ENCODE results near the gene SORCS3.

The SORCS3 gene

DNA sequence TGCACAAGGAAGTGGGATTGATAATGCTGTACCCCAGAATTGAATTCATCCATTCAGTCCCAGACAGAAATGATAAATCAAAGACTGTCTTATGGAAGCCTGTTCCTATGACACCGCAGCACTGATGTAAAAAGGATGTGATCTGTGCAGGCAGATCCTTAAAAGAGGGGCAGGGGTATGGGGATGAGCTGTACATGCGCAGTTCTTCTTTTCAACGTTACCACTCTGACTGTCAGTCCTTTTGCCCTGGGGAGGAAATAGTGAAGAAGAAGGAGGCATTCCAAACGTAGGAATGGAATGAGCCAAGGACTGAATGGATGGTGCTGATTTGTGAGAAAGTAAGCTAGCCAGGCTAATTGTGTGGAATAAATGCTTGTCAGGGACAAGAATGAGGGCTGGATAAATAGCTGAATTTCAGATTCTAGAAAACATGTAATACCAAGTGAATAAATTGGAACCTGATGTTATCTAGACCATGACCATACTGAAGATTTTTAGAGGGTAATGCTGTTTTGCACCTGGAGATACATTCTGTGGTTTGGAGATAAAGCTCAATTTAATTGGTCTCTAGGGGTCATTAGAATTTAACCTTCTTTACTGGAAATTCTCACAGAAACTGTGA lies 509.3 kb downstream of the SORCS3 start:
- TF ChIP-seq TAF1 (IDR thresholded peaks at IDR 0.05; ENCODE audit: low read depth, low read length) (no peak), POLR2AphosphoS5 (IDR thresholded peaks at IDR 0.05; ENCODE audit: low read depth, low read length) (no peak), PAX5 (IDR thresholded peaks at IDR 0.05; ENCODE audit: insufficient read depth, low read length, severe bottlenecking) (no peak), POU2F2 (IDR thresholded peaks at IDR 0.05; ENCODE audit: low read depth, low read length) (no peak), SPI1 (IDR thresholded peaks at IDR 0.05; ENCODE audit: low read depth, low read length) (no peak), POLR2A (IDR thresholded peaks at IDR 0.05; ENCODE audit: low read depth, low read length) (no peak)
- no peak for FAIRE-seq
- no peak for DNase-seq (ENCODE audit: insufficient read length, low spot score)

DNA sequence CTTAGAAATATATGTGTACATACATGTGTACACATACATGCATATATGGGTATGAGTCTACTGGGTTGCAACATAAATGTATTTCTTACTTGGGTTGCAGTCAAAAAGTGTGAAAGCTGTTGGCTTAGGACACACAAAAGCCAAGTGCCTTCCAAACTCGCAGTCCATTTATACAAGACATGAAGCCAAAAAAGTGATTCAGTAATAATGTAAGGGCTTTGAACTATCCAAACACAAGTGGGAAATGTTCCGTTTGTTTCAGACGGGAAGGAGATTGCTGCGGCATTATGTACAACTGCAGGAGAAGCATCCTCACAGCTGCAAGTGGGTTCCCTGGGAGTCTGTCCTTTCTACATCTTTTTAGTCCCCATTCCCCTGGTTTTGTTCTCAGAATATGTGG lies 513.6 kb downstream of the SORCS3 start:
- no peak for FAIRE-seq
- DNase-seq (ENCODE audit: insufficient read length, low spot score) = no peak
- TF ChIP-seq PAX5 (IDR thresholded peaks at IDR 0.05; ENCODE audit: insufficient read depth, low read length, severe bottlenecking) (no peak), TAF1 (IDR thresholded peaks at IDR 0.05; ENCODE audit: low read depth, low read length) (no peak), POU2F2 (IDR thresholded peaks at IDR 0.05; ENCODE audit: low read depth, low read length) (no peak), POLR2AphosphoS5 (IDR thresholded peaks at IDR 0.05; ENCODE audit: low read depth, low read length) (no peak), POLR2A (IDR thresholded peaks at IDR 0.05; ENCODE audit: low read depth, low read length) (no peak), SPI1 (IDR thresholded peaks at IDR 0.05; ENCODE audit: low read depth, low read length) (no peak)

DNA sequence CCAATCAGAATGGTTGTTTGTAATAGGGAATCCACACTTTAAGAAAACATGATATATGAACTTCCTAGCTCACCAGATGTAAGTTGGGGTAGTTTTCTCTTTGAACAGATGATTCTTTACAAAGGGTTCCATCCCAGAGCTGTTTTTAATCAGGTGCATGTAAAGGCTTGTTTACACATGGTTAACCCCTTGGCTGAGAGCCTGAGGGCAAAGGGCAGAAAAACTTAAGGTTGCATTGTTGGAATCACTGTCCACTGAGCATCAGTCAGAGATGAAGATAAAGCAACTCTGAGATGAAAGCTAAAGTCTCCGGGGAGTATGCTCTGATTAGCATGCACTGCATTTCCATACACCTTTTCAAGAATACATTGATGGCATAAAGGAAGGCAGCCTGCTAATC lies 518.2 kb downstream of the SORCS3 start:
- FAIRE-seq (no peak), DNase-seq (ENCODE audit: insufficient read length, low spot score) (no peak)
- TF ChIP-seq POU2F2 (IDR thresholded peaks at IDR 0.05; ENCODE audit: low read depth, low read length) (no peak), PAX5 (IDR thresholded peaks at IDR 0.05; ENCODE audit: insufficient read depth, low read length, severe bottlenecking) (no peak), SPI1 (IDR thresholded peaks at IDR 0.05; ENCODE audit: low read depth, low read length) (no peak), TAF1 (IDR thresholded peaks at IDR 0.05; ENCODE audit: low read depth, low read length) (no peak), POLR2A (IDR thresholded peaks at IDR 0.05; ENCODE audit: low read depth, low read length) (no peak), POLR2AphosphoS5 (IDR thresholded peaks at IDR 0.05; ENCODE audit: low read depth, low read length) (no peak)

DNA sequence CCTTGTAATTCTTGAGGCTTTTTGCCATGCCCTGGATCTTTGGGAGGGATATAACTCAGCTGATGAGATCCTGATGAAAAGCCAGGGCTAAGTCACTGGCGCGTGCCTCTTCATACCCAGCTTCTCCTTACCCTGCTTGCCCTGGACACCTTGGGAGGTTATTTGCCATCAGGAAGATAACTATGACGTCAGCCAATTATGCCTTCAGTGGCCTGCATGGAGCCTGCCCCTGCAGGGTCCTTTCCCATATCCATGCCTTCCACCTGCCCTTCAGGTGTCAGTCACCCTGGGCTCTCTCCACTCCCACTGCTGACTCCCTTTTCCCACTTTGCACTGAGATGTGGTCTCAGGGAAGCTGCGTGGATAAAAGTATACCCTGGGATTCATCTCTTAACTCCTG lies 520.1 kb downstream of the SORCS3 start:
- TF ChIP-seq PAX5 (IDR thresholded peaks at IDR 0.05; ENCODE audit: insufficient read depth, low read length, severe bottlenecking) (no peak), TAF1 (IDR thresholded peaks at IDR 0.05; ENCODE audit: low read depth, low read length) (no peak), POLR2AphosphoS5 (IDR thresholded peaks at IDR 0.05; ENCODE audit: low read depth, low read length) (no peak), SPI1 (IDR thresholded peaks at IDR 0.05; ENCODE audit: low read depth, low read length) (no peak), POU2F2 (IDR thresholded peaks at IDR 0.05; ENCODE audit: low read depth, low read length) (no peak), POLR2A (IDR thresholded peaks at IDR 0.05; ENCODE audit: low read depth, low read length) (no peak)
- DNase-seq (ENCODE audit: insufficient read length, low spot score) (no peak), FAIRE-seq (no peak)

DNA sequence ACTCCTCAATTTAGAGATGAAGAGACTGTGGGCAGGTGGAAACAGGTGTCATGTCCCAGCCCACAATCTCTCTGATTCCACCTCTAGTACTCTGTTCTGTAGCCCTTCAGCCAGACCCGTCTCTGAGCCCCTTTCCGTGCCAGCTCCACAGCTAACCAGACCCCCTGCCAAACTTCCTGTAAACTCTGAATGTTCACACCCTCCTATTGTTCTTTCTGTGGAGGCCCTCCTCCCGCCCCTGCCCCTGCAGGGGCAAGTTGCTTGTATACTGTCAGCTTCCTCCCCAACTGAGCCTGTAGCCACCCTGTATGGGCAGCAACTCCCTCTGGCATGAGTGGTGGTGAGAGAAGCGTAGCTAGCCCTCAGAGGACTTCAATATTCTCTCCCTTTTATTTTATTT lies 520.7 kb downstream of the SORCS3 start:
- no peak for TF ChIP-seq POLR2AphosphoS5 (IDR thresholded peaks at IDR 0.05; ENCODE audit: low read depth, low read length)
- no peak for TF ChIP-seq TAF1 (IDR thresholded peaks at IDR 0.05; ENCODE audit: low read depth, low read length)
- FAIRE-seq (no peak), DNase-seq (ENCODE audit: insufficient read length, low spot score) (no peak)

DNA sequence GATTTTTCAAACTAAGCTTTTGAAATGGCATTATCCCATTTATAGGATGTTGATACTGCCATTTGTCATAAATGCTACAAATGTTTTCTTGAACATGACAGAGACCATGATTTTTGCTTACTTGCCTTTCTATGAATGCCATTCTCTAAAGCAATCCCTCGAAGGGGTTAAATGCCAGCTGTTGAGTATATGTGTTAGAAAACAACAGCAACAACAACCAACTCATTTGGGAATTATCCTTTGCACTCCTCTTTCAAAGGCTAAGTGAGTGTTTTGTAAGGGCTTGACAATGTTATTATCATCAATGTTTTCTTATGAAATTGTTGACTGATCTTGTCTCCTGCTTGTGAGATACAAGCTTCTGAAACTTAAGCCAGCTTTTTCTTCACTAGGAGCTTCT lies 529.4 kb downstream of the SORCS3 start:
- DNase-seq (ENCODE audit: insufficient read length, low spot score) (no peak), FAIRE-seq (no peak)
- TF ChIP-seq PAX5 (IDR thresholded peaks at IDR 0.05; ENCODE audit: insufficient read depth, low read length, severe bottlenecking) (no peak), SPI1 (IDR thresholded peaks at IDR 0.05; ENCODE audit: low read depth, low read length) (no peak), TAF1 (IDR thresholded peaks at IDR 0.05; ENCODE audit: low read depth, low read length) (no peak), POLR2A (IDR thresholded peaks at IDR 0.05; ENCODE audit: low read depth, low read length) (no peak), POLR2AphosphoS5 (IDR thresholded peaks at IDR 0.05; ENCODE audit: low read depth, low read length) (no peak), POU2F2 (IDR thresholded peaks at IDR 0.05; ENCODE audit: low read depth, low read length) (no peak)

DNA sequence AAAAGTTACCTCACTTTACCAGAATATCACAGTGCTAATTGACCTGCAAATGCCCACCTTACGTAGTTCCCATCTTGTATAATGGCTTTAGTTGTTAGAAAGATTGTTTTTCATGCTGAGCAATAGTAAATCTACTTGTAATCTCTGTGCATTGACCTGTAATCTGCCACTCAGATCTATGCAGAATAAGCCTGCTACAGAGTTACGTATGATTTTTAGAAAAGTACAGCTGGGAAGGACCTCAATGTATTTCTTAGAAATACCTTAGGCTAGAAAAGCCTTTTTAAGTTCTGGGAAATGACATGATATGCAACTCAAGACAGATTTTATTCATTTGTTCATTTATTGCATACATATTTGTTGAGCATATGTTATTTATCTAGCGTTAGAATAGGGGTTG lies 530.9 kb downstream of the SORCS3 start:
- DNase-seq (ENCODE audit: insufficient read length, low spot score) = no peak
- FAIRE-seq = no peak
- no peak for TF ChIP-seq SPI1 (IDR thresholded peaks at IDR 0.05; ENCODE audit: low read depth, low read length)
- no peak for TF ChIP-seq PAX5 (IDR thresholded peaks at IDR 0.05; ENCODE audit: insufficient read depth, low read length, severe bottlenecking)
- TF ChIP-seq POLR2A (IDR thresholded peaks at IDR 0.05; ENCODE audit: low read depth, low read length) = no peak
- no peak for TF ChIP-seq POLR2AphosphoS5 (IDR thresholded peaks at IDR 0.05; ENCODE audit: low read depth, low read length)
- no peak for TF ChIP-seq TAF1 (IDR thresholded peaks at IDR 0.05; ENCODE audit: low read depth, low read length)
- no peak for TF ChIP-seq POU2F2 (IDR thresholded peaks at IDR 0.05; ENCODE audit: low read depth, low read length)

DNA sequence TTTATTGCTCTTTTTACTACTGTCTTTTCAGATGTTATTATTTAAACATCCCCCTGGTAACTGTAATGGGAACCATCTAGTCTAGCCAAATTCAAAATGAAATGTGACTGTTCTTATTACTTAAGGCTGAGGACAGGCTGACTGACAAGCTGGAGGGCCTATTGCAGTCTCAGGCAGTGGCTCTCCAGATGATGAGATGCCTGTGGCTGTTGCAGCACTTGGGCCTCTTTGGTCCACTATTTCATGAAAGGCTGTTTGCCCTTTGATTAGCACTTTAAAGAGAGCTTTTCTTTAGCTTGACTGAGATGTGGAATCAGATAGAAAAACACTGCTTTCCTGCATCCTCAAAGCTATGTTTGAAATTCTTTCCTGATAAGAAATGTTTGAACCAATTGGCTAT lies 540.5 kb downstream of the SORCS3 start:
- DNase-seq (ENCODE audit: insufficient read length, low spot score) (no peak), FAIRE-seq (no peak)
- TF ChIP-seq POLR2AphosphoS5 (IDR thresholded peaks at IDR 0.05; ENCODE audit: low read depth, low read length) = no peak
- TF ChIP-seq TAF1 (IDR thresholded peaks at IDR 0.05; ENCODE audit: low read depth, low read length) = no peak
- TF ChIP-seq POU2F2 (IDR thresholded peaks at IDR 0.05; ENCODE audit: low read depth, low read length) = no peak
- no peak for TF ChIP-seq PAX5 (IDR thresholded peaks at IDR 0.05; ENCODE audit: insufficient read depth, low read length, severe bottlenecking)
- no peak for TF ChIP-seq POLR2A (IDR thresholded peaks at IDR 0.05; ENCODE audit: low read depth, low read length)
- no peak for TF ChIP-seq SPI1 (IDR thresholded peaks at IDR 0.05; ENCODE audit: low read depth, low read length)

DNA sequence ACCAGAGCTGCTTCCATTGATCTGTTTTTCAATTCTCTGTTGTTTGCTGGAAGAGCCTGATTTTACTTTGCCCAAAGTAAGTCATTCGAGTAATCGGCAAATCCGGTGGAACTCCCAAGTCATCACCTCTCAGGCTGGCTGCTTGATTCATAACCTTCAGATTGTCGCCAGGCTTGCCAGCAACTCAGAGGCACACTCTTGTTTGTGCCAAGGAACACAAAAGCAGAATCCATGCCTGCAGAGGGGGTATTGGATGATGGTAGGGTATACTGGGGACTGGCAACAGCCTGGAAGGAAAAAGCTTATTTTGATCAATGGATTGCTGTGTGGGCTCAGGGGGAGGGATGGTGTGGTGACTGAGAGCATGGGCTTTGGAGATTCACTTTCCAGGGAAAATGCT lies 542.4 kb downstream of the SORCS3 start:
- FAIRE-seq = no peak
- TF ChIP-seq PAX5 (IDR thresholded peaks at IDR 0.05; ENCODE audit: insufficient read depth, low read length, severe bottlenecking) (no peak), SPI1 (IDR thresholded peaks at IDR 0.05; ENCODE audit: low read depth, low read length) (no peak), POLR2A (IDR thresholded peaks at IDR 0.05; ENCODE audit: low read depth, low read length) (no peak), POLR2AphosphoS5 (IDR thresholded peaks at IDR 0.05; ENCODE audit: low read depth, low read length) (no peak), POU2F2 (IDR thresholded peaks at IDR 0.05; ENCODE audit: low read depth, low read length) (no peak), TAF1 (IDR thresholded peaks at IDR 0.05; ENCODE audit: low read depth, low read length) (no peak)
- DNase-seq (ENCODE audit: insufficient read length, low spot score) = no peak

DNA sequence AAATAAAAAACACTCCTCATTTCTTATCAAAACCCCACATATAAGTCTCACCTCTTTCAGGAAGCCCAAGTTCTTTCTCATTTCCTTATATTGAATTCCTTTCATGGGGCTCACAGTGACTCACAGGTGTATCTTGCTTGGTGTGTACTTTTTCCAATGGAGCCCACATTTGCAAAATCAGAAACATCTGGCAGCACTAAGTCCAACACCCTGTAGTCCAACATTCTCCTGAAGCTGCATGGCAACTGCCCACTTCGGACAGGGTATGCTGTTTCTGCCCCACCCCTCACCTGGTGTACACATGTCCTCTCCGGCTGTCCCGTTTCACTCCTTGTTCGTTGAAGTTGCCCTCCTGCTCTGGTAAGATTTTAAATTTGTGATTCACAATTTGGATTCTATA lies 544.1 kb downstream of the SORCS3 start:
- no peak for DNase-seq (ENCODE audit: insufficient read length, low spot score)
- FAIRE-seq = no peak
- TF ChIP-seq TAF1 (IDR thresholded peaks at IDR 0.05; ENCODE audit: low read depth, low read length) = no peak
- no peak for TF ChIP-seq POLR2A (IDR thresholded peaks at IDR 0.05; ENCODE audit: low read depth, low read length)
- no peak for TF ChIP-seq SPI1 (IDR thresholded peaks at IDR 0.05; ENCODE audit: low read depth, low read length)
- TF ChIP-seq POLR2AphosphoS5 (IDR thresholded peaks at IDR 0.05; ENCODE audit: low read depth, low read length) = no peak
- TF ChIP-seq POU2F2 (IDR thresholded peaks at IDR 0.05; ENCODE audit: low read depth, low read length) = no peak
- no peak for TF ChIP-seq PAX5 (IDR thresholded peaks at IDR 0.05; ENCODE audit: insufficient read depth, low read length, severe bottlenecking)
